ENCODE results near the gene GOLGA8J. TPM values are rescaled to one million over a fixed set of nuclear protein-coding genes. Genes with fewer than 3 reads are reported as not detected.
"Not testable (repeated sequence)": the region's sequence is repeated elsewhere in the genome, so short reads cannot be mapped to it uniquely, and the experiment has no call there.

Gene GOLGA8J
- total RNA-seq, 4 donors from 2014 or later: 0.37 TPM; not detected in 3

DNA sequence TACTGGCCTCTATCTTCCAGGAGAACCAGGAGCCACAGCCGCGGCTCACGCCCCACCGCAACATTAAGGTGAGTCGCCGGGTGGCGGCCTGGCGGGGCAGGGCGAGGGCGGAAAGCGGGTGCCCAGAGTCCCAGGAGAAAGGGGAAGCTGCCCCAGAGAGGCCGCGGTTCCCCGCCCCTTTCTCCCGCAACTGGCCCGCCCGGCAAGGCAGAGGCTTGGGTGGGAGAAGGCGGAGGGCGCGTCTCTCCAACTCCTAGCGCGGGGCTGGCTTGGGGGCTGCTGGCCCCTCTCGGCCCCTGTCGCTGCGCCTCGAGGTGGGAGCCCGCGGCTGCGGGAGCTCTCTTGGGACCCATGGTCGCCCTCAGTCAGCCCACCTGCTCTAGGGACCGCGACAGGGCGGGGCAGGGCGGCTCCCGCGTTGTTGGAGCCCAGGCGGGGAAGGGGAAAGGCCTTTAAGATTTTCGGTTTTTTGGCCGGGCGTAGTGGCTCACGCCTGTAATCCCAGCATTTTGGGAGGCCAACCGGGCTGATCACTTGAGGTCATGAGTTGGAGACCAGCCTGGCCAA is 21.3 kb downstream of the GOLGA8J start:
- H3K9me3 ChIP-seq; H3K27ac ChIP-seq; intact Hi-C loops (cut with DNase I; ENCODE audit: low total_unique reads); H3K27me3 ChIP-seq; H3K36me3 ChIP-seq; H3K4me1 ChIP-seq; H3K4me3 ChIP-seq; DNase-seq: not testable (repeated sequence)

- intact Hi-C loops (cut with DNase I; ENCODE audit: low total_unique reads): not testable (repeated sequence)
Observed at GRCh38 chr15:30110591-30110990, 27.8 kb downstream of the GOLGA8J start.

GRCh38 chr15:30130066-30130465 is 47.3 kb downstream of the GOLGA8J start:
- intact Hi-C loops (cut with DNase I; ENCODE audit: low total_unique reads): not testable (repeated sequence)

More at GRCh38 chr15:30110591-30110990, 27.8 kb downstream of the GOLGA8J start:
- H3K27me3 ChIP-seq, H3K36me3 ChIP-seq, H3K9me3 ChIP-seq, H3K27ac ChIP-seq, H3K4me3 ChIP-seq, DNase-seq, H3K4me1 ChIP-seq: not testable (repeated sequence)

GRCh38 chr15:30134751-30135150 is 52.0 kb downstream of the GOLGA8J start, which contains the start of gene GOLGA8T:
Gene GOLGA8T, plus strand, starts transcription at chr15:30135051. Its CDS starts 98 bp downstream, at chr15:30135149.
- H3K4me3 ChIP-seq; H3K36me3 ChIP-seq; intact Hi-C loops (cut with DNase I; ENCODE audit: low total_unique reads); H3K27me3 ChIP-seq; DNase-seq; H3K9me3 ChIP-seq; H3K27ac ChIP-seq; H3K4me1 ChIP-seq: not testable (repeated sequence)

More at GRCh38 chr15:30130066-30130465, 47.3 kb downstream of the GOLGA8J start:
- not testable (repeated sequence) for H3K36me3 ChIP-seq, H3K27ac ChIP-seq, H3K4me3 ChIP-seq, H3K4me1 ChIP-seq, H3K27me3 ChIP-seq, H3K9me3 ChIP-seq, DNase-seq

Small RNA genes lying within 50 kb of the gene (small RNA-seq; reads per million reads assigned to genes)
- gene RF00096 (not detected), gene RN7SL673P (not detected)

Other genes starting within 250 kb of the GOLGA8J start
- gene GOLGA8T, start 52.1 kb downstream of the GOLGA8J start, total RNA-seq: not detected

Measured in uterus (tissue), 4 donors.